Measurements from ENCODE around the gene RIN2. TPM values are rescaled to one million over a fixed set of nuclear protein-coding genes. Genes with fewer than 3 reads are reported as not detected.

Gene RIN2
- total RNA-seq, 2 experiments from 2014 or later = 0.17 to 0.33 TPM

GRCh38 chr20:19745106-19745505 lies 13.0 kb upstream of the RIN2 start:
- TF ChIP-seq, protein P1, sequence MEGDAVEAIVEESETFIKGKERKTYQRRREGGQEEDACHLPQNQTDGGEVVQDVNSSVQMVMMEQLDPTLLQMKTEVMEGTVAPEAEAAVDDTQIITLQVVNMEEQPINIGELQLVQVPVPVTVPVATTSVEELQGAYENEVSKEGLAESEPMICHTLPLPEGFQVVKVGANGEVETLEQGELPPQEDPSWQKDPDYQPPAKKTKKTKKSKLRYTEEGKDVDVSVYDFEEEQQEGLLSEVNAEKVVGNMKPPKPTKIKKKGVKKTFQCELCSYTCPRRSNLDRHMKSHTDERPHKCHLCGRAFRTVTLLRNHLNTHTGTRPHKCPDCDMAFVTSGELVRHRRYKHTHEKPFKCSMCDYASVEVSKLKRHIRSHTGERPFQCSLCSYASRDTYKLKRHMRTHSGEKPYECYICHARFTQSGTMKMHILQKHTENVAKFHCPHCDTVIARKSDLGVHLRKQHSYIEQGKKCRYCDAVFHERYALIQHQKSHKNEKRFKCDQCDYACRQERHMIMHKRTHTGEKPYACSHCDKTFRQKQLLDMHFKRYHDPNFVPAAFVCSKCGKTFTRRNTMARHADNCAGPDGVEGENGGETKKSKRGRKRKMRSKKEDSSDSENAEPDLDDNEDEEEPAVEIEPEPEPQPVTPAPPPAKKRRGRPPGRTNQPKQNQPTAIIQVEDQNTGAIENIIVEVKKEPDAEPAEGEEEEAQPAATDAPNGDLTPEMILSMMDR (IDR thresholded peaks at IDR 0.05) = no peak
- no peak overlapping the region for H3K27ac ChIP-seq (ENCODE audit: low read depth in 1 of 2, low read length in 2 of 2)
- H3K27ac Mint-ChIP-seq = no peak overlapping the region
- DNase-seq = no peak
- no peak overlapping the region for H3K4me3 Mint-ChIP-seq
- CTCF ChIA-PET = no interaction called here
- no peaks in the 10 kb centered on the region for H3K4me1 Mint-ChIP-seq (ENCODE audit: low read depth)
- intact Hi-C loops (cut with DNase I, micrococcal nuclease) = no loop called here
- peaks cover 19% of the 10 kb centered on the region for H3K27me3 Mint-ChIP-seq
- peaks cover 3 to 4% of the 10 kb centered on the region in 2 experiments for H3K9me3 ChIP-seq (ENCODE audit: control insufficient read depth in 1 of 2, insufficient read depth in 1 of 2, low read length in 2 of 2)
- H3K36me3 Mint-ChIP-seq (ENCODE audit: low read depth) = no peaks in the 10 kb centered on the region
- no peak overlapping the region for H3K4me3 ChIP-seq (ENCODE audit: low read length)
- POLR2A ChIA-PET = no interaction called here
- peaks cover 9% of the 10 kb centered on the region for H3K9me3 Mint-ChIP-seq
- no peaks in the 10 kb centered on the region for H3K36me3 ChIP-seq (ENCODE audit: insufficient read depth, low read length)
- no peaks in the 10 kb centered on the region for H3K27me3 ChIP-seq (ENCODE audit: control insufficient read depth in 1 of 2, insufficient read depth in 2 of 2, low read length in 2 of 2)
- ATAC-seq (ENCODE audit: poor library complexity) = no peak
- no peaks in the 10 kb centered on the region for H3K4me1 ChIP-seq (ENCODE audit: insufficient read depth, low read length)

DNA sequence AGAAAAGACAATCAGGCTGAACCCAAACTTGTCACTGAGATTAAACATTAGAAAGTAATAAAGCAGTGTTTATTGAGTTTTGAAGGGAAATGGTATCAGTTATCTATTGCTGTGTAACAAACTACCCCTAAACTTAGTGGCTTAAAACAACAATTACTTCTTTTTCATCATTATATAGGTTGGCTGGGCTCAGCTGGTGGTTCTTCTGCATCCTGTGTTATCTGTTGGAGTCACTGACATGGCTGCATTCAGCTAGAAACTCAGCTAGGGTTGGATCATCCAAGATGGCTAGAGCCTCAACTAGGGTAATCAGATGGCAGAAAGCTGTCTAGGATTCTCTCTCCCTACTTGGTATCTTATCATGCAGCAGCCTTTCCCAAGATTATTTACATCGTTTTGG lies 12.5 kb upstream of the RIN2 start:
- ATAC-seq (ENCODE audit: poor library complexity) (no peak), DNase-seq (no peak)
- TF ChIP-seq, protein P1 (IDR thresholded peaks at IDR 0.05) = no peak
- no peaks in the 10 kb centered on the region for H3K27me3 ChIP-seq (ENCODE audit: control insufficient read depth in 1 of 2, insufficient read depth in 2 of 2, low read length in 2 of 2)
- H3K36me3 ChIP-seq (ENCODE audit: insufficient read depth, low read length) = no peaks in the 10 kb centered on the region
- ChIA-PET CTCF (no interaction called here), POLR2A (no interaction called here)
- intact Hi-C loops (cut with DNase I, micrococcal nuclease) = no loop called here
- Mint-ChIP-seq H3K36me3 (ENCODE audit: low read depth) (no peaks in the 10 kb centered on the region), H3K27me3 (peaks cover 19% of the 10 kb centered on the region), H3K9me3 (peaks cover 9% of the 10 kb centered on the region), H3K27ac (no peak overlapping the region), H3K4me3 (no peak overlapping the region), H3K4me1 (ENCODE audit: low read depth) (no peaks in the 10 kb centered on the region)
- H3K4me1 ChIP-seq (ENCODE audit: insufficient read depth, low read length) = no peaks in the 10 kb centered on the region
- H3K9me3 ChIP-seq (ENCODE audit: control insufficient read depth in 1 of 2, insufficient read depth in 1 of 2, low read length in 2 of 2) = peaks cover 3 to 4% of the 10 kb centered on the region in 2 experiments
- no peak overlapping the region for H3K27ac ChIP-seq (ENCODE audit: low read depth in 1 of 2, low read length in 2 of 2)
- H3K4me3 ChIP-seq (ENCODE audit: low read length) = no peak overlapping the region

GRCh38 chr20:19746396-19746795 lies 11.7 kb upstream of the RIN2 start:
- Mint-ChIP-seq H3K27me3 (peaks cover 16% of the 10 kb centered on the region), H3K36me3 (ENCODE audit: low read depth) (no peaks in the 10 kb centered on the region), H3K4me1 (ENCODE audit: low read depth) (no peaks in the 10 kb centered on the region), H3K4me3 (no peak overlapping the region), H3K27ac (no peak overlapping the region), H3K9me3 (peaks cover 9% of the 10 kb centered on the region)
- H3K4me1 ChIP-seq (ENCODE audit: insufficient read depth, low read length) = no peaks in the 10 kb centered on the region
- H3K9me3 ChIP-seq (ENCODE audit: control insufficient read depth in 1 of 2, insufficient read depth in 1 of 2, low read length in 2 of 2) = peaks cover 3 to 4% of the 10 kb centered on the region in 2 experiments
- H3K27ac ChIP-seq (ENCODE audit: low read depth in 1 of 2, low read length in 2 of 2) = no peak overlapping the region
- H3K27me3 ChIP-seq (ENCODE audit: control insufficient read depth in 1 of 2, insufficient read depth in 2 of 2, low read length in 2 of 2) = peaks cover 0 to 8% of the 10 kb centered on the region in 2 experiments
- ATAC-seq (ENCODE audit: poor library complexity) = no peak
- H3K4me3 ChIP-seq (ENCODE audit: low read length) = no peak overlapping the region
- H3K36me3 ChIP-seq (ENCODE audit: insufficient read depth, low read length) = no peaks in the 10 kb centered on the region
- TF ChIP-seq, protein P1 (IDR thresholded peaks at IDR 0.05) = no peak
- CTCF ChIA-PET = no interaction called here
- no peak for DNase-seq
- intact Hi-C loops (cut with DNase I, micrococcal nuclease) = no loop called here
- POLR2A ChIA-PET = no interaction called here

Measured in CD4-positive, alpha-beta T cell (primary cell).